GM19328 (cell line): ENCODE measurements around the gene CIDEC.

Source experiments
- ATAC-seq: cut with Tn5 transposase; IDR thresholded peaks from one replicate; pipeline ENCODE4 v1.9.1; 2021; ENCODE audit warnings: mild to moderate bottlenecking, moderate library complexity; ENCODE audit not compliant: unreplicated experiment

Gene CIDEC

GRCh38 chr3:9817436-9817835 is 62.6 kb downstream of the CIDEC start:
- no peak for ATAC-seq
